ACC112 (cell line): ENCODE data around the gene CAMKMT.

Experiments used
- H2AFZ ChIP-seq: fragments of 200-600 bp; sonication (generic); one replicate; pipeline ENCODE4 v1.6.0; 2017; ENCODE audit warnings: antibody characterized with exemption, low read length; ENCODE audit not compliant: unreplicated experiment
- H3K27ac ChIP-seq: fragments of 200-600 bp; sonication (generic); 2 replicates; pipeline ENCODE4 v1.5.1; 2014; ENCODE audit warnings: low read depth, mild to moderate bottlenecking, antibody characterized with exemption, low read length, moderate library complexity
- H3K27me3 ChIP-seq: fragments of 200-600 bp; sonication (generic); 2 replicates; pipeline ENCODE4 v1.6.1; 2014; ENCODE audit warnings: mild to moderate bottlenecking, antibody characterized with exemption, low read length, moderate library complexity, mixed read lengths; ENCODE audit not compliant: insufficient read depth
- H3K36me3 ChIP-seq: fragments of 200-600 bp; sonication (generic); 2 replicates; pipeline ENCODE4 v1.6.1; 2016; ENCODE audit warnings: mild to moderate bottlenecking, antibody characterized with exemption, low read length, moderate library complexity, mixed read lengths; ENCODE audit not compliant: insufficient read depth
- H3K4me1 ChIP-seq: fragments of 200-600 bp; sonication (generic); one replicate; pipeline ENCODE4 v1.6.1; 2016; ENCODE audit warnings: low read length, mixed read lengths; ENCODE audit not compliant: insufficient read depth, unreplicated experiment, control insufficient read depth
- H3K4me3 ChIP-seq: fragments of 200-600 bp; sonication (generic); 2 replicates; pipeline ENCODE4 v1.5.1; 2014; ENCODE audit warnings: mild to moderate bottlenecking, low read depth, low read length
- H3K79me2 ChIP-seq: fragments of 200-600 bp; sonication (generic); one replicate; pipeline ENCODE4 v1.6.0; 2016; ENCODE audit warnings: low read length; ENCODE audit not compliant: control insufficient read depth, unreplicated experiment, insufficient read depth

Gene CAMKMT

GRCh38 chr2:44707945-44708660, 346.4 kb downstream of the CAMKMT start:
- Histone ChIP-seq H3K36me3 (no peaks in the 10 kb centered on the region), H3K4me1 (no peaks in the 10 kb centered on the region), H3K79me2 (no peaks in the 10 kb centered on the region), H3K27ac (no peak overlapping the region), H3K4me3 (no peak overlapping the region), H3K27me3 (no peaks in the 10 kb centered on the region), H2AFZ (no peak overlapping the region)

DNA sequence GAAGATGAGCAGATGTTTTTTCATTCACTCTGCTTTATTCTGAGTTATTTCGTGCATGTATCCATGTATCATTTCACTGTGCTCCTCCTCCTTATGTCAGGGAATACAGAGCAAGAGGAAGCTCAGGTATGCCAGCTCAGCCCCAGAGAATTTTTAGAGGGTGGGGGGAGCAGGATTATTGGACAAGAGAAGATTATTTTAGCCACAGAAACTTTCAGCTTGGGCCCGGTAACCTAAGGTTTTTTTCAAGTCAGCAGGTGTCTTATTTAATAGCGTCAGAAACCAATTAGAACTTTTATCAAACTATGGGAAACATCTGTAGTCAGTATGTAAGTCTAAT, 346.9 kb downstream of the CAMKMT start:
- no peaks in the 10 kb centered on the region for H3K4me1 ChIP-seq

DNA sequence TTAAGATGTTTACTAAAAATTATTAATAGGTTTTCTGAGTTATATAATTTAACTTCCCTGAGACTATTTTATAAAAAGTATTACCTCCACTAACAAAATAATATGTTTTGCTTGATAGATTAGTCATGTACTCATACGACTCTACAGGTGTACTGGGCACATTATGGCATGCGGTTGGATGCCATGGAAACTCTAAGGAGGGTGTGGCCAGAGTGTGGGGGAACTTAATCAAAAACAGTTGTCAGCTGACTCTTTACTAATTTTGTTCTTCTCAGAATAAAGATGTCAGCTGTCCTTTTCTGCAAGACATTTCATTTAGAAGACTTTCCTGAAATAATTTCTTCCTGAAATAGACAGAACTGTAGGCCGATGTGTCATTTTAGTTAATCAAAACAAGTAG, 351.4 kb downstream of the CAMKMT start:
- Histone ChIP-seq H3K36me3 (no peaks in the 10 kb centered on the region), H3K27ac (no peak overlapping the region), H2AFZ (no peak overlapping the region), H3K4me3 (no peak overlapping the region), H3K79me2 (no peaks in the 10 kb centered on the region), H3K27me3 (no peaks in the 10 kb centered on the region), H3K4me1 (no peaks in the 10 kb centered on the region)

More for the DNA sequence above, 346.9 kb downstream of the CAMKMT start:
- Histone ChIP-seq H3K4me3 (no peak overlapping the region), H3K27ac (no peak overlapping the region), H3K27me3 (no peaks in the 10 kb centered on the region), H3K79me2 (no peaks in the 10 kb centered on the region), H3K36me3 (no peaks in the 10 kb centered on the region), H2AFZ (no peak overlapping the region)

- Histone ChIP-seq H3K36me3 (no peaks in the 10 kb centered on the region), H3K27ac (no peak overlapping the region), H3K4me1 (no peaks in the 10 kb centered on the region), H3K27me3 (no peaks in the 10 kb centered on the region), H3K4me3 (no peak overlapping the region), H2AFZ (no peak overlapping the region), H3K79me2 (no peaks in the 10 kb centered on the region)
These were observed 353.9 kb downstream of the CAMKMT start for GRCh38 chr2:44715671-44716081.

- no peak overlapping the region for H2AFZ ChIP-seq
- H3K4me3 ChIP-seq: no peak overlapping the region
- H3K36me3 ChIP-seq: no peaks in the 10 kb centered on the region
- H3K27me3 ChIP-seq: no peaks in the 10 kb centered on the region
- H3K79me2 ChIP-seq: no peaks in the 10 kb centered on the region
- no peak overlapping the region for H3K27ac ChIP-seq
- no peaks in the 10 kb centered on the region for H3K4me1 ChIP-seq
These were observed 354.4 kb downstream of the CAMKMT start for GRCh38 chr2:44716131-44716530.

DNA sequence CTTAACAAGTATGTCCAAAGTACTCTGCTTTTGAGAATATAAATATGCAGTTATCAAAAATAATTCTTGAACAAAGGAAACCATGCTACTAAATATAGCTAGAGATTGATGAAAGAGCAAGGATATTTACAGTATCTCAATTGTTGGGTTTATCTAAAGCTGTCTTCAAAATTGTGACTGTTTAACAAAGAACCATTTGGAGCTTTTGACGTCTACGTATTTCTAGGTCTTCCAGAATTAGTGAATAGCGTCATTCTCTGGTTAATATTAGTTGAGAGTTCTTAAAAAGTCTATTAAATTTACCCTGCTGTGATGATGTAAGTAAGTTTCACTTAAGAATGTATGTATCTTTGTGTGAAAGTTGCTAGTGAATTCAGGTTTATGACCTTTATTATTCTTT, 356.7 kb downstream of the CAMKMT start:
- Histone ChIP-seq H2AFZ (no peak overlapping the region), H3K4me3 (no peak overlapping the region), H3K79me2 (no peaks in the 10 kb centered on the region), H3K4me1 (no peaks in the 10 kb centered on the region), H3K27me3 (no peaks in the 10 kb centered on the region), H3K36me3 (no peaks in the 10 kb centered on the region), H3K27ac (no peak overlapping the region)

- no peak overlapping the region for H2AFZ ChIP-seq
- H3K79me2 ChIP-seq: no peaks in the 10 kb centered on the region
- H3K4me3 ChIP-seq: no peak overlapping the region
- H3K36me3 ChIP-seq: no peaks in the 10 kb centered on the region
- no peak overlapping the region for H3K27ac ChIP-seq
- no peaks in the 10 kb centered on the region for H3K4me1 ChIP-seq
- no peaks in the 10 kb centered on the region for H3K27me3 ChIP-seq
These were observed 357.8 kb downstream of the CAMKMT start for GRCh38 chr2:44719562-44719961.

GRCh38 chr2:44722026-44722625, 360.4 kb downstream of the CAMKMT start:
- no peak overlapping the region for H3K27ac ChIP-seq
- H3K36me3 ChIP-seq: no peaks in the 10 kb centered on the region
- no peaks in the 10 kb centered on the region for H3K79me2 ChIP-seq
- no peak overlapping the region for H3K4me3 ChIP-seq
- no peaks in the 10 kb centered on the region for H3K27me3 ChIP-seq
- no peak overlapping the region for H2AFZ ChIP-seq
- no peaks in the 10 kb centered on the region for H3K4me1 ChIP-seq

GRCh38 chr2:44723921-44724320, 362.2 kb downstream of the CAMKMT start:
- no peaks in the 10 kb centered on the region for H3K27me3 ChIP-seq

GRCh38 chr2:44730593-44730992, 368.8 kb downstream of the CAMKMT start:
- Histone ChIP-seq H3K27me3 (no peaks in the 10 kb centered on the region), H3K36me3 (no peaks in the 10 kb centered on the region), H3K79me2 (no peaks in the 10 kb centered on the region), H3K27ac (no peak overlapping the region), H3K4me3 (no peak overlapping the region), H3K4me1 (no peaks in the 10 kb centered on the region), H2AFZ (no peak overlapping the region)

More at GRCh38 chr2:44723921-44724320, 362.2 kb downstream of the CAMKMT start:
- Histone ChIP-seq H3K4me1 (no peaks in the 10 kb centered on the region), H3K4me3 (no peak overlapping the region), H3K27ac (no peak overlapping the region), H2AFZ (no peak overlapping the region), H3K79me2 (no peaks in the 10 kb centered on the region), H3K36me3 (no peaks in the 10 kb centered on the region)

DNA sequence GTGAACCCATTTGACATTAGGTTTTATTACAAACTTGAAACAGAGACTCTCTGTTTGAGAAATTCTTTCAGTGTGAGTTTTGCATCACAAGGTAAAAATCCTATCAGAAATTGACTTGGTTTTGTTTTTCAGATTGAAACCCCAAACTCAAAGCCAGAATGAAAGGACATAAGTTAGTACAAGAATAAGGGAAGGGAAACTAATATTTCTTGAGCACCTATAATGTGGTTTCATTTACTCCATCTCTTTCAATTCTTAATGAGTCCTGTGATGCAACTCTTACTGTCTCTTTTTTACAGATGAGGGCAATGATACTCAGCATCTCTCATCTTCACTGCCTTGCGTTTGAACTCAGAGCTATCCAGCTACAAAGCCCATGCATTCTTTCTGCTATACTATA, 369.8 kb downstream of the CAMKMT start:
- no peak overlapping the region for H3K27ac ChIP-seq

More for the DNA sequence above, 369.8 kb downstream of the CAMKMT start:
- H3K79me2 ChIP-seq: no peaks in the 10 kb centered on the region
- no peaks in the 10 kb centered on the region for H3K4me1 ChIP-seq
- no peaks in the 10 kb centered on the region for H3K36me3 ChIP-seq
- no peak overlapping the region for H3K4me3 ChIP-seq
- no peak overlapping the region for H2AFZ ChIP-seq
- H3K27me3 ChIP-seq: no peaks in the 10 kb centered on the region
